Mesendoderm (in vitro differentiated cells): ENCODE data around the gene PCBP3.
"Not testable (repeated sequence)": the region's sequence is repeated elsewhere in the genome, so short reads cannot be mapped to it uniquely, and the experiment has no call there.

Source experiments
- DNase-seq: peaks from one replicate; pipeline ENCODE4 v3.0.0; 2013
- H2AK5ac ChIP-seq: 2 replicates; pipeline ENCODE4 v1.6.1; 2013; ENCODE audit warnings: low read length, inconsistent platforms
- H2BK120ac ChIP-seq: 2 replicates; pipeline ENCODE4 v1.6.1; 2013; ENCODE audit warnings: low read depth, mild to moderate bottlenecking, low read length, moderate library complexity, mixed read lengths
- H2BK15ac ChIP-seq: replicated peaks from 2 replicates; pipeline ENCODE4 v1.6.1; 2013; ENCODE audit warnings: low read depth, mild to moderate bottlenecking, moderate library complexity
- H2BK5ac ChIP-seq: 2 replicates; pipeline ENCODE4 v1.6.1; 2013; ENCODE audit warnings: low read length, inconsistent platforms
- H3K18ac ChIP-seq: 2 replicates; pipeline ENCODE4 v1.6.1; 2013; ENCODE audit warnings: mild to moderate bottlenecking, low read length, mixed read lengths
- H3K23ac ChIP-seq: one replicate; pipeline ENCODE4 v1.6.1; 2013; ENCODE audit warnings: low read length
- H3K27ac ChIP-seq: 2 replicates; pipeline ENCODE4 v1.5.1; 2013; ENCODE audit warnings: low read depth, mild to moderate bottlenecking, inconsistent platforms, low read length, moderate library complexity
- H3K27me3 ChIP-seq: 2 replicates; pipeline ENCODE4 v1.6.1; 2013; ENCODE audit warnings: low read length, control low read depth, mild to moderate bottlenecking, inconsistent platforms; ENCODE audit not compliant: insufficient read depth, poor library complexity
- H3K36me3 ChIP-seq: 2 replicates; pipeline ENCODE4 v1.6.1; 2013; ENCODE audit warnings: low read length, inconsistent platforms; ENCODE audit not compliant: control insufficient read depth, insufficient read depth
- H3K4ac ChIP-seq: one replicate; pipeline ENCODE4 v1.6.1; 2013; ENCODE audit warnings: low read depth, mild to moderate bottlenecking, low read length, moderate library complexity
- H3K4me1 ChIP-seq: 2 replicates; pipeline ENCODE4 v1.6.1; 2013; ENCODE audit warnings: low read depth, low read length, inconsistent platforms; ENCODE audit not compliant: control insufficient read depth
- H3K4me2 ChIP-seq: 2 replicates; pipeline ENCODE4 v1.6.1; 2013; ENCODE audit warnings: low read length
- H3K4me3 ChIP-seq: 2 replicates; pipeline ENCODE4 v1.5.1; 2013; ENCODE audit warnings: mild to moderate bottlenecking, low read length
- H3K56ac ChIP-seq: one replicate; pipeline ENCODE4 v1.6.1; 2013; ENCODE audit warnings: low read length
- H3K79me1 ChIP-seq: 2 replicates; pipeline ENCODE4 v1.6.1; 2013; ENCODE audit warnings: low read length, inconsistent platforms
- H3K79me2 ChIP-seq: 2 replicates; pipeline ENCODE4 v1.6.1; 2013; ENCODE audit warnings: mild to moderate bottlenecking, low read length; ENCODE audit not compliant: control insufficient read depth, insufficient read depth
- H3K9ac ChIP-seq: 2 replicates; pipeline ENCODE4 v1.6.1; 2013; ENCODE audit warnings: low read length, inconsistent platforms
- H4K5ac ChIP-seq: one replicate; pipeline ENCODE4 v1.6.1; 2013; ENCODE audit warnings: low read length
- H4K8ac ChIP-seq: one replicate; pipeline ENCODE4 v1.6.1; 2013; ENCODE audit warnings: low read depth, mild to moderate bottlenecking, control low read depth, low read length, moderate library complexity
- WGBS: extraction: QIAGEN DNeasy Blood & Tissue Kit; methylation state at CpG from one replicate; pipeline ENCODE4 v1.1.7; 2013; ENCODE audit warnings: low lambda C conversion rate, missing lambda C conversion rate; ENCODE audit not compliant: insufficient coverage; ENCODE audit errors: extremely low coverage; 5-methylcytosine and 5-hydroxymethylcytosine counted together

The PCBP3 gene

GRCh38 chr21:45882645-45883044 lies 239.1 kb downstream of the PCBP3 start:
- no peak overlapping the region for H4K8ac ChIP-seq
- H2BK5ac ChIP-seq: no peak overlapping the region
- H3K9ac ChIP-seq: no peak overlapping the region
- no peak overlapping the region for H3K4me2 ChIP-seq
- no peaks in the 10 kb centered on the region for H3K79me2 ChIP-seq
- no peaks in the 10 kb centered on the region for H3K79me1 ChIP-seq
- no peak overlapping the region for H2AK5ac ChIP-seq
- no peaks in the 10 kb centered on the region for H3K4me1 ChIP-seq
- H3K36me3 ChIP-seq: no peaks in the 10 kb centered on the region
- no peak overlapping the region for H3K27ac ChIP-seq
- DNase-seq: no peak
- WGBS: no CpG with 5 or more reads among the region's 8 CpGs
- H3K56ac ChIP-seq: no peak overlapping the region
- no peak overlapping the region for H3K4me3 ChIP-seq
- H3K23ac ChIP-seq: no peak overlapping the region
- no peak overlapping the region for H3K4ac ChIP-seq
- H3K27me3 ChIP-seq: no peaks in the 10 kb centered on the region
- H3K18ac ChIP-seq: no peak overlapping the region
- H2BK120ac ChIP-seq: no peak overlapping the region
- no peak overlapping the region for H2BK15ac ChIP-seq
- H4K5ac ChIP-seq: no peak overlapping the region

- H3K4me3 ChIP-seq: no peak overlapping the region
- DNase-seq: no peak
- no peaks in the 10 kb centered on the region for H3K79me1 ChIP-seq
- no peak overlapping the region for H2BK5ac ChIP-seq
- H3K23ac ChIP-seq: no peak overlapping the region
- H3K4ac ChIP-seq: no peak overlapping the region
- no peak overlapping the region for H3K9ac ChIP-seq
- H3K4me2 ChIP-seq: no peak overlapping the region
- H2BK120ac ChIP-seq: no peak overlapping the region
- no peak overlapping the region for H2BK15ac ChIP-seq
- no peak overlapping the region for H4K8ac ChIP-seq
- no peaks in the 10 kb centered on the region for H3K27me3 ChIP-seq
- no peak overlapping the region for H2AK5ac ChIP-seq
- H4K5ac ChIP-seq: no peak overlapping the region
- H3K56ac ChIP-seq: no peak overlapping the region
- H3K79me2 ChIP-seq: no peaks in the 10 kb centered on the region
- no CpG with 5 or more reads among the region's 4 CpGs for WGBS
- no peak overlapping the region for H3K27ac ChIP-seq
- no peak overlapping the region for H3K18ac ChIP-seq
- no peaks in the 10 kb centered on the region for H3K36me3 ChIP-seq
- H3K4me1 ChIP-seq: no peaks in the 10 kb centered on the region
These were observed 239.6 kb downstream of the PCBP3 start for GRCh38 chr21:45883090-45883489.

GRCh38 chr21:45885597-45885929 lies 242.0 kb downstream of the PCBP3 start:
- no peak overlapping the region for H2BK5ac ChIP-seq
- H3K79me2 ChIP-seq: no peaks in the 10 kb centered on the region
- no peak overlapping the region for H3K56ac ChIP-seq
- H3K27me3 ChIP-seq: no peaks in the 10 kb centered on the region
- H3K36me3 ChIP-seq: no peaks in the 10 kb centered on the region
- H4K5ac ChIP-seq: no peak overlapping the region
- no peak overlapping the region for H3K4me2 ChIP-seq
- WGBS: no CpG with 5 or more reads among the region's 3 CpGs
- H3K4me1 ChIP-seq: no peaks in the 10 kb centered on the region
- H3K79me1 ChIP-seq: no peaks in the 10 kb centered on the region
- H4K8ac ChIP-seq: no peak overlapping the region
- no peak overlapping the region for H3K27ac ChIP-seq
- no peak overlapping the region for H3K9ac ChIP-seq
- DNase-seq: no peak
- no peak overlapping the region for H2BK15ac ChIP-seq
- no peak overlapping the region for H3K23ac ChIP-seq
- no peak overlapping the region for H3K4ac ChIP-seq
- H3K4me3 ChIP-seq: no peak overlapping the region
- no peak overlapping the region for H2BK120ac ChIP-seq
- H2AK5ac ChIP-seq: no peak overlapping the region
- H3K18ac ChIP-seq: no peak overlapping the region

- no CpG with 5 or more reads among the region's 21 CpGs for WGBS
- H3K27me3 ChIP-seq, H3K79me1 ChIP-seq, H3K4ac ChIP-seq, H3K27ac ChIP-seq, H3K4me3 ChIP-seq, H3K18ac ChIP-seq, H2BK120ac ChIP-seq, H3K9ac ChIP-seq, H2BK5ac ChIP-seq, H3K36me3 ChIP-seq, H2BK15ac ChIP-seq, H3K4me2 ChIP-seq, H3K23ac ChIP-seq, H4K8ac ChIP-seq, H3K4me1 ChIP-seq, H3K79me2 ChIP-seq, H3K56ac ChIP-seq, DNase-seq, H2AK5ac ChIP-seq, H4K5ac ChIP-seq: not testable (repeated sequence)
These were observed 242.5 kb downstream of the PCBP3 start for GRCh38 chr21:45885930-45886601.

- H3K4me1 ChIP-seq: no peaks in the 10 kb centered on the region
- H3K79me1 ChIP-seq: no peaks in the 10 kb centered on the region
- no peak for DNase-seq
- H3K79me2 ChIP-seq: no peaks in the 10 kb centered on the region
- WGBS: no CpG with 5 or more reads among the region's 11 CpGs
- no peak overlapping the region for H3K27ac ChIP-seq
- H3K18ac ChIP-seq: no peak overlapping the region
- H3K23ac ChIP-seq: no peak overlapping the region
- H3K36me3 ChIP-seq: no peaks in the 10 kb centered on the region
- no peak overlapping the region for H3K4ac ChIP-seq
- no peaks in the 10 kb centered on the region for H3K27me3 ChIP-seq
- no peak overlapping the region for H2BK15ac ChIP-seq
- H2AK5ac ChIP-seq: no peak overlapping the region
- H3K4me2 ChIP-seq: no peak overlapping the region
- no peak overlapping the region for H2BK120ac ChIP-seq
- H3K4me3 ChIP-seq: no peak overlapping the region
- no peak overlapping the region for H3K9ac ChIP-seq
- H3K56ac ChIP-seq: no peak overlapping the region
- H2BK5ac ChIP-seq: no peak overlapping the region
- H4K8ac ChIP-seq: no peak overlapping the region
- no peak overlapping the region for H4K5ac ChIP-seq
These were observed 243.1 kb downstream of the PCBP3 start for GRCh38 chr21:45886610-45887026.

- no peak overlapping the region for H2AK5ac ChIP-seq
- WGBS: no CpG with 5 or more reads among the region's 6 CpGs
- no peaks in the 10 kb centered on the region for H3K79me2 ChIP-seq
- H4K5ac ChIP-seq: no peak overlapping the region
- no peak overlapping the region for H3K56ac ChIP-seq
- H3K4ac ChIP-seq: no peak overlapping the region
- no peak overlapping the region for H2BK5ac ChIP-seq
- H3K9ac ChIP-seq: no peak overlapping the region
- H3K4me3 ChIP-seq: no peak overlapping the region
- H3K27ac ChIP-seq: no peak overlapping the region
- H3K27me3 ChIP-seq: no peaks in the 10 kb centered on the region
- no peak overlapping the region for H4K8ac ChIP-seq
- no peaks in the 10 kb centered on the region for H3K36me3 ChIP-seq
- DNase-seq: no peak
- H3K4me2 ChIP-seq: no peak overlapping the region
- no peaks in the 10 kb centered on the region for H3K4me1 ChIP-seq
- no peak overlapping the region for H3K18ac ChIP-seq
- no peak overlapping the region for H2BK120ac ChIP-seq
- no peak overlapping the region for H2BK15ac ChIP-seq
- H3K23ac ChIP-seq: no peak overlapping the region
- H3K79me1 ChIP-seq: no peaks in the 10 kb centered on the region
These were observed 243.6 kb downstream of the PCBP3 start for GRCh38 chr21:45887120-45887611.
